ENCODE data around the gene CAMTA1.

Gene CAMTA1

DNA sequence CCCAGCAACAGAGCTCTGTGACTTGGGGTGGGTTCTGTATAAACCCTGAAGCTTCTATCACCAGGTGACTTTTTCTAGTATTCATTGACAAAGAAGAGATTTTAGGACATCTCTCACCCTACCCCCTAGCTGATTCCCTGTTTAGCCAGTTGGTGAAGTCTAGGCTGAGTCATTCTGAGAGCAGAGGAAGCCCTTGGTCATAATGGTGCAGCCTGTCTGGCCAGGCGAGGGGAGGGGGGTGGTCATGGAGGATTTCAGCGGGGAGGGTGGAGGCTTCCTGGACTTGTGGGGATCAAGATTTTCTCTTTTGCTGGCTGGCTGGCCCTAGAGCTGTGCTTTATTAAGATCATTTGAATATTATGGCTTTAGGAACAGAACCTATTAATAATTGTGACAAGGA is 262.6 kb downstream of the CAMTA1 start:
- no peak for FAIRE-seq

DNA sequence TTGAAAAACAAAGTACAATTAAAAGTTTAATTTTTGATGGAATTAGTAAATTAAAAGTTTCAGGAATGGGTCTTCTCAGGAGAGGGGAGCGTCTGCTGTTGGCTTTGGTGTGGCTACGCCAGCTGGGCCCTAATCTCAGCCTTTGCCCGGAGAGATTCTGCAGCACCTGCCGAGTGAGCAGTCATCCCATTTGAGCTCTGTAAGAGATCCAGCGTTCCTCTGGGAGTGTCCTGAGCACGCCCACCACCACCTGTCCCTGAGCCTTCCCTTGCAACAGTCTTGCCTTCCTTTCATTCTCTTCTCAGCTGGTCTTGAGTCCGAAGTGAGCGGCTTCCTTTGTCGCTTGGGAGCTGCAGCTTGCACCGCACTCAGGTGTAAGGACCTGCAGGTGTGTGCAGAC is 263.1 kb downstream of the CAMTA1 start:
- no peak for FAIRE-seq

DNA sequence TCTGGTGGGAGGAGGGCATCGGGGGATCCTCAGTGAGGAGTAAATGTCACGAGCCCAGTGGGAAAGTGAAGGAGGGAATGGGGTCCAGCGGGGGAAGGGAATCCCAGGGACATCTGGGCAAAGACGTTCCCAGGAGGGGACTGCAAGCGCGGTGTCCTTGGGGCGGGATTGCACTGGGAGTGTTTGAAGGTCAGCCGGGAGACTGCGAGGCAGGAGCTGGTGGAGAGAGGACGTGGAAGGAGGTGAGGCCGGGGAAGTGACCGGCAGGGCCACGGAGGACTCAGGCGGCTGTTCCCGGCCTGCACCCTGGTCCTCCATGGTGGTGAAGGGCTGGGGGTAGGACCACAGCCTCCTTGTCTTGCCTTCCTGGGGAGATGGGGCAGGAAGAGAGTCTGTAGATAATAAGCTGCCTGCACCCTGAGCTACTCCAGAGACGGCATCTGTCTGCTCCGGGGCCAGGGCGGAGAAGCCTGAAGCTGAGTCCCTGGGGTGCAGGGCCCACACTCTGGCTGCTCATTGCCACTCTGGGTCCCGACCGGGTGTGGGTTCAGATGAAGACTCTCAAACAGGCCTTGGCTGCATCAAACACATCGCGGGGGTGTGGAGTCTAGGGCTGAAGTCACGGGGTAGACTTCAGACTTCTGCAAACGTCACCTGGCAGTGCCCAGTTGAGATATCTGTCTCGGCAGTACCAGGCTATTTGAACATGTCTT is 264.8 kb downstream of the CAMTA1 start:
- FAIRE-seq, result no peak

DNA sequence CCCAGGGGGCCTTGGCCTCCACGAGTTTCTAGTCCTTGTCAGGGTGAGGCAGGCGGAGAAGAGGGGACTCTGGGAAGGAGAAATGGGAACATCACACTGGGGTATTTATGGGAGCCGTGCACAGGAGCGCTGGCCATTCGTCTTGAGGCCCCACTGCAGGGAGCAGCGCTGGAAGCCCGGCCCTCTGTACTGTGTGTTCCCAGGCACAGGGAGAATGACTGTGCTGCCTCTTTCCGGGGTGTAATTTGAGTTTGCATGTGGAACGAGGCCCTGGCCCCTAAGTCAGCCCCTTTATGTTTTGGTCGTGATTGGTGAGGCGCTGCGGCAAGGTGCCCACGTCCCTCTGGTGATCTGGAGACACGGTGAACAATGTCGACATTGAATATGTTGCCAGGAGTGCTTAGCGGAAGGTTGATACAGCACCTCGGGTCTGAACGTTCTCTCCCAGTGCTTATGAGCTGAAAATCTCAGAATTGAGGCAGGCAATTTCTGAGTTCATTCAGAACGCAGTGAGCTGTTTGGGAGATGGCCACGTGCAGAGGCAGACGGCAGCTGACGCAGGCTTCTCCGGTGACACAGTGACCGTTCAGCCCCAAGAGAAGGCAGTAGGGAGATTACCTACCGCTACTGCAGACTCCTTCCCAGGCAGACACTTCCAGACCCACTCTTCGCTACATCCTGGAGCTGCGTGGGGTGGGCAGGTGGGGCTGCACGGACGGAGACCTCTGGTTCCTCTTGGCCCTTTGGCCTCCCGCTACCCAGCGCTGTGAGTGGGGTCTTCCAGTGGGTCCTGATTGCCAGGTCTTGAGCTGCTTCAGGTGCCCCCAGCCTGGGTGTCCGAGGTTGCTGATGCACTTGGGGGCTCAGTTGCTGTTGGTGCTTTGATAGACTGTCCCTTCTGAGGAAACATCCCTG is 265.8 kb downstream of the CAMTA1 start:
- FAIRE-seq, result no peak

DNA sequence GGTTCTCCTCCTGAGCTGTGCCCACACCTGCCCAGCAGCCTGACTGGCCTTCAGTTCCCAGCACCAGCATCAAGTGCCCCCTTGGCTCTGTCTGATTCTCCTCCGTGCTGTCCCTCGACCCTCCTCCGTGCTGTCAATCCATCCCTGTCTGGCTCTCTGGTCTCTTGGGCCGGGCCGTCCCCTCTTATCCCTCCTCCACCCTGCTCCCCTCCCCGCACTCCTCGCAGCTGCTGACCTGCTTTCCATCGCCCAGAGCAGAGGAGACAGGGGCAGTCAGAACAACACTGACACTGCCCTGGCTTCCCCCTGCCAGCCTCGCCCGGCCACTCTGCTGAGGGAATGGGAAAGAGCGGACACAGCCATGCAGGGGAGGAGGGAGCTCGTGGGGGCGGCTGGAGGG is 267.4 kb downstream of the CAMTA1 start:
- no peak for FAIRE-seq

DNA sequence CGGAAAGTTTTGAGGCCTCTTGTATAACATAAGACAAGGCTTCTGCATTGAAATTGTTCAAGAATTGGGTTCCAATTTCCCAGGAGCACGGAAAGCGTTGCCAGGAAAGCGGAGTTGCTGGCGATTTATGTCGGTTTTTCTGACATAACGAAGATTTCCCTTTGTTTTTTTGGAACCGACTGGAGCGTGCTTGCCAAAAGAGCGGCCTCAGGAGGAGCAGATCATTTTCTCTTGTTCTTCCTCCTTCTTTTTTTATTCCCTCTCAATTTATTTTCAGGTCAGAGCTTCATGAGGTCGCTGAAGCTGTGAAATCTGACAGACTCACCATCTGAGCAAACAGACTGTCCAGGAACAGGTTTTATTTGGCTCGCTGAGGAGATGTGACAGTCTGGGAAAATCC is 275.5 kb downstream of the CAMTA1 start:
- FAIRE-seq, result no peak

DNA sequence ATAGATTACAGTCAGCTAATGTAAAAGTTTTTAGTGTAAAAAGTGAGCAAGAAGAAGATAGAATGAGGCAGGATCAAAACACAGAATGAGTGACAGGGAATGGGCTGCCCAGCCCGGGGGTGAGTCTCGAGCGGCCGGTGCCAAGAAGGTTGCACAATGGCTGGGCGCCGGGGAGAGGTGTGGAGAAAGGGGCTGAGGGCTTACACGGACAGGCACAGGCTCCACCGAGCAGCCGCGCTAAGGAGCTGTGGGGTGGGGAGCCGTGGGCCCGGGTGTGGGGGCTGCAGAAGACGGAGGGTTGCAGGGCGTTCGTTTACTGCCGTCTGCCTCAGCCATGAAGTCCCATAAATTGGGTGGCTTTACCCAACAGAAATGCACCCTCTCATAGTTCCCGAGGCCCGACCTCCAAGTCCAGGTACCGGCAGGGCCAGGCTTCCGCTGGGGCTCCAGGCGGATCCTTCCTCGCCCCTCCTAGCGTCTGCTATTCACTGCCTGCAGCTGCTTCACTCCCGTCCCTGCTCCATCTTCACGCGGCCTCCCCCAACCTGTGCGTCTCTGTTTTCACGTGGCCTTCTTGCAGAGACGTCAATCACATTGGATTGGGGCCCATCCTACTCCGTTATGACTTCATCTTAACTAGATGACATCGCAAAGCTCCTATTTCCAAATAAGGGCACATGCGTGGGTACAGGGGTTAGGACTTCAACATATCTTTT is 277.2 kb downstream of the CAMTA1 start:
- FAIRE-seq, result no peak

DNA sequence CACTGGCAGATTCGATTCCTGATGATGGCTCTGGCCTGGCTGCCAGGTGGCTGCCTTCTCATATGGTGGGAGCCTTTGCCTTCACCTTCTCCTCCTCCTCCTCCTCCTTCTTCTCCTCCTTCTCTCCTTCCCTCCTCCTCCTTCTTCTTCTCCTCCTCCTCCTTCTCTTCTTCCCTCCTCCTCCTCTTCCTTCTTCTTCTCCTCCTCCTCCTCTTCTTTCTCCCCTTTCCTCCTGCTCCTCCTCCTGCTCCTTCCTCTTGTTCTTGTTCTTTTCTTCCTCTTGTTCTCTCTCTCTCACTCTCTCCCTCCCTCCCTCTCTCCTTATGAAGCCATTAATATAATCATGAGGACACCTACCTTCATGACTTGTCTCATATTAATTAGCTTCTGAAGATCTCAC is 278.7 kb downstream of the CAMTA1 start:
- FAIRE-seq, result no peak

DNA sequence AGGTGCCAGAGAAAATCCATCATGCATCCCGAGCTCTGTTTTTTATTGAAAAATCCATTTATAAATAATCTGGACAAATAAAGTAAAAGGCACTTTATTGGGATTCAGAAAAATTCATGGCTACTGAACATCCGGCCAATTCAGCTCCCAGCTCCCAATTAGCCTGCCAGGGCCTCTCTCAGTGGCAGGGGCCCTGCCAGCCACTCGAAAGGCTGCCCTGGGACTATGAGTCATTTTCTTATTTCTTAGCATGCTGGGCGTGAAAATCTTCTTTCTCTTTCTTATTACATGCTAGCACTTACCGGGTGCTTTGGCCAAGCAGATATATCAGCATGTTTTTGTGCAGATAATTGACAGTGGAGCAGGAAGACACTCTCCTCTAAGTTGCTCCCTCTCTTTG is 283.3 kb downstream of the CAMTA1 start:
- FAIRE-seq, result no peak

DNA sequence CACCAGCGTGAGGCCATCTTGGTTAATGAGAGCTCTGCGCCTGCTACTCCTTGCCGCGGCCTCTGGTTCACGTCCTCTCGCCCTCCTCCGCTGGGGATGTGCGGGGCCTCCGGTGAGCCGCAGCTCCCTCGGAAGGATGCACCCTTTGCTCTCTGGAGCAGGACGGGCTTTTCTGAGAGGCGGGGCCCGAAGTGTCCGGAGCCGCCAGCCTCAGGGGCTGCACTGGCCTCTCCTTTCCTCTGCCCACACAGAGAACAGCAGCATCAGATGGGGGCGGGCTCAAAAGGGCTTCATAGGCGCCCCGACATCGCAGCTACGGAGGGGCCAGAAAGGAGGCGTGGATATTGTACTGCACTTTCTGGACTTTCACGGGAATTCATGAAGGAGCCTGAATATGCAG is 284.7 kb downstream of the CAMTA1 start:
- FAIRE-seq, result no peak

DNA sequence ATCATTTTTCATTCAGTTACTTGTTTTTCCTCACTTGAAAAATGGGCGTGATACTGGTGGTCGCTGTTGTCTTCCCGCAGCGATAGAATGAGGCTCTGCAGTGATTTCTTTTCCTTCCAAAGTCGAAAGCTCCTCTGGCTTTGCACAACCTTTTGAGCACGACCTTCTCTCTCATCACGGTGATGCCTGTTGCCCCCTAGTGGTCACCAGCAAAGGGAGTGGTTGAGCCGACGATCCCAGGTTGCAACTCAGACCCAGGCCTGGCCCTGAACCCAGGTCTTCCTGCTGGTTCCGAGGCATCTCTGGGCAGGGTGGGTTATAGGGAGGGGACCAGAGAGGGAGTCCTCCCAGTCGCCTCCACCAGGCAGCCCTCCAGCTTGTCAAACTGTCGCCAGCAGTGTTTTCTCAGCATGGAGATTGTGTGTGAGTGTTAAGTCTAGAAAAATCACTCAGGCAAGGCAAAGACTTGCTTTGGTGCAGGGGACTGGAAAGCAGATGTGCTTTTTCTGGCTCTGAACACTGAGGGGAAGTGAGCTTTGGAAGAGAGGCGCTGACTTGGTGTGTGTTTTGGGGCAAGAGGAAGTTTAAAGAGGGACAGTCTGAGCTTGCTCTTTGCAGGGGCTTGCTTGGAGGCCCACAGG is 285.3 kb downstream of the CAMTA1 start:
- no peak for FAIRE-seq

DNA sequence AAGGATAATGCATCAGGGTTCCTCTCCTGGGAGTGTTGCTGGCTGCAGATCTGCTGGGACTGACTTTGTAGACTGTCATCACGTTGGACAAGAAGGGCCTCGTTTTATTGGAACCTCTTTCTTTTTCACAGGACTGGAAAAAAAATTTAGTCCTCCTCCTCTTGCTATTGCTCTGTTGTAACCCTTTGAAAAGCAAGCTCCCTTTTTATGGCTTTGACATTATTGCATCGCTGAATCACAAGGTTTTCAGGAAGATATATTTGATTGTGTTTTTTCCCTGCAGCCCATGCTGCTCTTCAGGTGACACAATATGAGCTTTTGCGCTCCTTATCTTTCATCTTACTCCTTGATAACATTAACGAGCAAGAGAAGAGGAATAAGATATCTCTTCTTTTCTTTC is 290.9 kb downstream of the CAMTA1 start:
- FAIRE-seq, result no peak

DNA sequence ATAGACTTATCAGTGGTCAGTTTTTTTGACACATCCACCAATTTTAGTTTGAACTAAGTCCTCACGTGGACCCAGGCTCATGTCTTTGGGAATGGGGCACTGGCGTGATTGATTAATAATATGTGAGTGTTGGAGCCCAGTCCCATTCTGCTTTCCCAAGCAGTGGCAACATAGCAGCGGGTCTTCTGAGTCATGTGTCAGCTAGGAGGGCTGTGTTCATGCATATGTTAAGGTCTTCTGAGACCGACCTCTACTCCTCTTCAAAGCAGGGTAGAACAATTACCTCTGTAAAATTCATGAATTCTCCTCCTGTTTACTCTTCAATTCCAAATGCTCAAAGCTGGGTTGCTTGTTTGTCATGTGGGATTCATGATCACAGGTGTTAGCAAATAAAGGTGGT is 291.3 kb downstream of the CAMTA1 start:
- no peak for FAIRE-seq

DNA sequence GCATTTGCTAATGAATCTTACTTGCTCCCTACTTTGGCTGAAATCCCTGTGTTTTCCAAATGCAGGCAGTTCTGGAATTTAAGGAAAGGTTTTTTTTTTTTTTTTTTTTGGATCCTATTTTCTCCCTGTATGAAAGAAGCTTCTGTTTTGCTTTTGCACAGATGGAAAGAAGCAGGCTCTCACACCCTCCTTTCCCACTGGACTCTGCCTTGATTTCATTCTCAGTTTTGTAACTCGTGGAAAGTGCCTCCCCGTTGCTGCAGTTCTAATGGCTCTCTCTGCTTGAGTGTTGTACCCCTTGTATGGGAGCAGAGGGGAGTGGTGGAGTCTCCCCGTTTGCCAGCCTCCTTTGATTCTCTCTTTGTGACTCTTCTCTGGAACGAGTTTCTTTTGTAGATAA is 291.9 kb downstream of the CAMTA1 start:
- no peak for FAIRE-seq

DNA sequence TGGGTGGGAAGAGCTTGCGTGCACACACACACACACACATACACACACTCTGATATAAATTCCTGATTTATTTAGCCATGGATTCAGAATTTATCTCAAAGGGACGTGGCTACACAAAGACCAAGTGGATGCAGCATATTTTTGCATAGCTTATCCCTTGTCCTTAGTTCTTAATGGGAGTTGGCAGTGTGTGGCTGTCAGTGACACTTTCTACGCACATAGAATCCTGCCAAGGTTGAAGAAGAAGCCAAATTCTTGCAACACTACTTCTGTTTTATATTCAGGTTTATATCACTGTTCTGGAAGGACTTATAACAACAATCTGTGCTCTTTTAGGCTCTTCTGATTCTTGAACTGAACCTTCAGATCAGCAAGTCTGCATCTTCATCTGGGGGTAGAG is 292.7 kb downstream of the CAMTA1 start:
- no peak for FAIRE-seq

DNA sequence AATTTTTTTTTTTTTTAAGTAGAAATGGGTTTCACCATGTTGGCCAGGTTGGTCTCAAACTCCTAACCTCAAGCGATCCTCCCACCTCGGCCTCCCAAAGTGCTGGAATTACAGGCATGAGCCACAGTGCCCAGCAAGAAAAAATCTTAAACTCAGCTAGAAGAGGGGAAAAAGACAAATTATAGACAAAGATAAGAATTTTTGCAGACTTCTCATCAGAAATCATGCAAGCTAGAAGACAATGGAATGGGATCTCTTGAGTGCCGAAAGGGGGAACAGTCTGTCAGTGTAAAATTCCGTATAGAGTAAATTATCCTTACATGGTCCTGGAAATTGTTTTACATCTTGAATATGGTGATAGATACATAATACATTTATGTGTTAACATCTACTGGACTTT is 294.4 kb downstream of the CAMTA1 start:
- FAIRE-seq, result no peak

DNA sequence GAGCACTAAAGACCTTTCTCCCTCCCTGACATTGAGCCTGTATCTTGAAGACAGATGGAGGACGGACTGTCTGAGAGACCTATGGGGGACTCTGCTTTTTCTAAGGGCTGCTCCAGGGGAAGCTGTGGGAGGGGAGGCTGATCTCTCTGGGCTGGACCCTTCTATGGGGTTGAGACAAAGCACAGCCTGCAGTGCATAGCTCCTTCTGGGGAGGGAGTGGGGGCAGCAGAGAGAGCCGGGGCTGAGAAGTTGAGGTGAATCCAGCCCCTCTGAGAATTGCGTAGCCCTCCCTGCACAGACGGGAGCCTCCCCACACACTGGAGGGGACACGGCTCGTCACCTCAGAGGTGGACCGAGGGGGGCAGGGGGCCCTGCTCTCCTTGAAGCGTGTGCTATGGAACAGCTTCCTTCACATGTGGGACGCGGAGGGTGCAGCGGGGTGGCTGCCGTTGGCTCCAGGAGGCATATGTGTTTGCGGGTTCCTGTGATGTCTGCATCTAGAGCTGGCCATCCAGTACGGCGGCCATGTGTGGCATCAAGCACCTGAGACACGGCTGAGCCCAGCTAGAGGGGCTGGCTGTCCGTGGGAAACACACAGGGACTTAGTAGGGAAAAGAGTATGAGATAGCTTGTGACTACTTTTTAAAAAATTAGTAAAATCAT is 299.1 kb downstream of the CAMTA1 start:
- no peak for FAIRE-seq

DNA sequence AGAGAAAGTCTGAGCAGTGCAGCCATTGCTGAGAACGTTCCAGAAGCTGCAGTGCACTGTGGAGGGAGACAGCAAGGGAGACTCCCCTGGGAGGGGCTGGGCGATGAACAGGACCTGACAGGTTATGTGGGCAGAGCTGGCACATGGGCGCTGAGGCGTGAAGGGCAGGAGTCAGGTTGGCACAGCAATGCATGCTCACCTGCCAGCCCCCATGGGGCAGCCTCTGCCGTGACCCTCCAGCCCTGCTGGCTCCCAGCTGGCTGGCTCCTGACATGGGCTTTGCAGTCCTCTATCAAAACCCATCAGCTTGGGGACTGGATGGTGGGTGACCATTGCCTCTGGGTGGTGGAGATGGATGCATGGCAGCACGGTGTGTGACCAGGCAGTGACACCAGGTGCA is 300.3 kb downstream of the CAMTA1 start:
- no peak for FAIRE-seq

DNA sequence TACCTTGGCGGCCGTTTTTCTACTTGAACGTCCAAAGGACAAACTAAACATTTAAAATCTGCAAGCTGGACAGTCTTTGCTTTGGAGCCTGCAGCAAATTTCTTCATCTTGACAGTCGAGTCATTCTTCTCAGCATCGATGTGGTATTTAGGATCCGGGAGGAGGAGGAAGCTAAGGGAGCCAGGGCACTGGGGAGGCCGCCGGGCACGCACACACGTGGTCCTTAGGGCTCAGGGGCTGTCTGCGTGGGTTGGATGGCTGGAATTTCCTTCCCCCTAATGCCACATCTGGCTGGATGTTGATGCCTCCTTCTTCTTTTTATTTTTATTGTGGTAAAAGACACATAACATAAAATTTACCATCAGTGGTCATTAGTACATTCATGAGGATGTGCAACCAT is 300.9 kb downstream of the CAMTA1 start:
- no peak for FAIRE-seq

DNA sequence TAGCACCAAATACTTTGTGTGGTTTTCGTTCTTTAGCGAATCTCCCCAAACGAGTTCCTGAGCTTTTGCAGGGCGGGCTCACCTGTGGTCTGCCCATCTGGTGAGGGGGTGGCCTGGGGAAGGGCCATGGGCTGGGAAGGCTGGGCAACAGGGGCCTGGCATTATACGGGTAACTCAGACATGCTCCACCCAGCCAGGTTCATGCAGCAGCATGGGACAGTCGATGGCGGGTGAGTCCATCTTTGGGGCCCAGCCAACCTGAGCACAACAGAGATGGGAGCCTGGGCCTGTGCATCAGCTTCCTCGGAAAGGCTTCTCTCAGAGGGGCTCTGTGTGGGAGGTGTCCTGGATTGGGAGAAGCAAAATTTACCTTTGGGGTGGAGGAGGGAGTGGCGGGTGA is 302.6 kb downstream of the CAMTA1 start:
- no peak for FAIRE-seq

DNA sequence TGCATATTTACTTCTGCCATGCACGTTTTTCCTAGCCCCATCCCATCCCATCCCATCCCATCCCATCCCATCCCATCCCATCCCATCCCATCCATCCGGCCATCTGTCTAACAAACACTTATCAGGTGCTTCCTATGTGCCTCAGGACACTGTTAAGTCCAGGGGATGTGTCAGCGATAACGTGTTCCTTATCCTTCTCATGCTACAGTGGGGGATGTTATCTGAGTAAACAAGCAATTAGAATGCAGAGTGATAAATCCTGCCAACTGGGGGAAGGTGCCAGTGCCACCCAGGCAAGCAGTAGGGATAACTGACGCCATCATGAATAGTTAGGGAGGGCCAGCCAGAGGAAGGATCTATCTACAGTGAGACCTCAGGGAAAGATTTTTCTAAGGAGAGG is 304.2 kb downstream of the CAMTA1 start:
- no peak for FAIRE-seq

DNA sequence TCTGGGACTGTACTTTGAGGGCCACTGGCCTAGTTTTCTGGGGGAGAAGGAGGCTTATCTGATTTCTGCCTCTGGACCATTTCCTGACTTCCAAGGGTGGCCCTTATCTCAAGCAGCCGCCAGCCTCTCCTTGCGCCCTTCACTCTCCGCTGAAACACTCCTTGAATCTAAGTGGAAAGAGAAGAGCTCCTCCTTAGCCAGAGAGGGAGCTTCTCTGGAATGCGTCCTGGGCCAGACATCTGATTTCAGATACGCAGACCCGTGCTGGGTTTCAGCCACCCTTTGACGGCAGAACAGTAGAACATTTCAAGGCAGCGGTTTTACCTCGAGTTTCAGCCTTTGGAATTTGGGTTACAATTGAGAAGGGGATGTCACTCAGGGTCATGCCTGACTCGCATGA is 308.0 kb downstream of the CAMTA1 start:
- no peak for FAIRE-seq

DNA sequence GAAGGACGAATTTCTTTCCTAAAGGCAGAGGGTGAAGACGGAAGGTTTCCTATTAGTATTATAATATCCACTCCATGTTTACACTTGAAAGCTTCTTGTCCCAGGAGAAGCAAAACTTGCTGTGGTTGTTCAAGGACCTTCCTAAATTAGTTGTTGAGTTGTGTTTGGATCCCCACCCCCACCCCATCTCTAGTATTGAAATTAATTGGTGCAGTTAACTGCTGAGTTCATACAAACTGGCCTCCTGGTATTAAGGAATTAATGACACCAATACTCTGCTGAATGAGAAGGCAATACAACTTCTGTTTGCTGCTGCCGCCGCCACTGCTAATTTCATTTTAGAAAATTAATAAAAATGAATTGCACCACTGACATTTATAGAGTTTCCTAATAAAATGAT is 308.8 kb downstream of the CAMTA1 start:
- FAIRE-seq, result no peak

Measured in endometrium (tissue), 2 donors.